HCT116 (cell line): ENCODE measurements around the gene DIPK1B. TPM values are rescaled to one million over a fixed set of nuclear protein-coding genes. Genes with fewer than 3 reads are reported as not detected.
A peak's percentile ranks its signal among the peaks of the same experiment; 100 is the strongest.

Source experiments
- ATAC-seq: fragments of 200-7000 bp; cut with Tn5 transposase; 2 replicates; pipeline ENCODE4 v1.9.1; 2020; ENCODE audit warnings: mild to moderate bottlenecking, moderate library complexity
- BruUV-seq: library from RNA; stranded (reverse); fragments of 400-500 nt; replicated peaks from 2 replicates; lab custom pipeline; 2021; lab: Mats Ljungman, UMichigan
- CTCF ChIA-PET: fragments of 300-600 bp; sonication (Branson Sonifier 250); formaldehyde crosslinking; loops from one replicate; lab custom pipeline; 2021; ENCODE audit warnings: antibody characterized with exemption; lab: Charles Lee
- POLR2A ChIA-PET: fragments of 300-600, 350-600 bp; sonication (Branson Sonifier 250); formaldehyde crosslinking; loops from one replicate; lab custom pipeline; 2021; ENCODE audit warnings: antibody characterized with exemption; lab: Charles Lee
- RAD21 ChIA-PET, 2 experiments: fragments of 300-600 bp; sonication (Branson Sonifier 250); formaldehyde crosslinking; loops; one replicate each; lab custom pipeline; 2023; ENCODE audit warnings: low total read pairs in 2 of 2; ENCODE audit not compliant: uncharacterized antibody in 2 of 2, unreplicated experiment in 2 of 2, low non-redundant PET in 1 of 2; lab: Charles Lee
- DNase-seq: peaks from one replicate; pipeline ENCODE4 v3.0.0-alpha.2; 2010; ENCODE audit warnings: low read depth, low spot score
- H2AFZ ChIP-seq: fragments of 200-600 bp; shearing (Covaris generic), sonication (generic); 2 replicates; pipeline ENCODE4 v1.6.1; 2017; ENCODE audit warnings: low read depth, mixed run types, mixed read lengths, antibody characterized with exemption, low read length; ENCODE audit not compliant: poor library complexity, severe bottlenecking
- H3K27ac ChIP-seq: 2 replicates; pipeline ENCODE4 v1.5.1; 2012; ENCODE audit warnings: low read depth, low read length
- H3K27me3 ChIP-seq: fragments of 200-600 bp; sonication (generic); 2 replicates; pipeline ENCODE4 v1.6.1; 2016; ENCODE audit warnings: mixed run types, low read length, mixed read lengths; ENCODE audit not compliant: insufficient read depth
- H3K36me3 ChIP-seq, 2 experiments: fragments of 200-500 bp in 1 of 2; fragments of 200-600 bp in 1 of 2; sonication (Bioruptor generic) in 1 of 2; sonication (generic) in 1 of 2; 2 replicates each; pipeline versions ENCODE4 v1.5.1 to v1.6.1; 2014 to 2016; ENCODE audit warnings: low read length in 2 of 2, inconsistent platforms in 1 of 2, mixed read lengths in 1 of 2, mixed run types in 1 of 2; ENCODE audit not compliant: insufficient read depth in 2 of 2, control insufficient read depth in 1 of 2
- H3K4me1 ChIP-seq, 2 experiments: fragments of 200-600 bp in 1 of 2; sonication (generic) in 1 of 2; 2 replicates each; pipeline versions ENCODE4 v1.5.1 to v1.6.1; 2012 to 2017; ENCODE audit warnings: low read length in 2 of 2, inconsistent platforms in 1 of 2, mild to moderate bottlenecking in 1 of 2, mixed read lengths in 1 of 2, mixed run types in 1 of 2, moderate library complexity in 1 of 2; ENCODE audit not compliant: insufficient read depth in 2 of 2, control insufficient read depth in 1 of 2
- H3K4me2 ChIP-seq: fragments of 200-600 bp; sonication (generic); 2 replicates; pipeline ENCODE4 v1.6.1; 2017; ENCODE audit warnings: mixed run types, low read length, mixed read lengths
- H3K4me3 ChIP-seq, 2 experiments: fragments of 200-600 bp in 1 of 2; sonication (generic) in 1 of 2; replicated peaks in 1 of 2; 2 replicates each; pipeline ENCODE4 v1.5.1; 2011 to 2016; ENCODE audit warnings: low read length in 2 of 2, control low read depth in 1 of 2, low read depth in 1 of 2, mild to moderate bottlenecking in 1 of 2, mixed read lengths in 1 of 2, mixed run types in 1 of 2
- H3K79me2 ChIP-seq: fragments of 200-600 bp; sonication (generic); 2 replicates; pipeline ENCODE4 v1.6.1; 2017; ENCODE audit warnings: mild to moderate bottlenecking, mixed run types, low read length, moderate library complexity, mixed read lengths; ENCODE audit not compliant: insufficient read depth
- H3K9ac ChIP-seq: fragments of 200-600 bp; sonication (generic); 2 replicates; pipeline ENCODE4 v1.6.1; 2016; ENCODE audit warnings: low read length, mixed read lengths
- H3K9me2 ChIP-seq: fragments of 200-600 bp; sonication (generic), shearing (Covaris generic); 2 replicates; pipeline ENCODE4 v1.6.1; 2017; ENCODE audit warnings: mixed run types, mild to moderate bottlenecking, moderate library complexity; ENCODE audit not compliant: insufficient read depth
- H3K9me3 ChIP-seq, 2 experiments: fragments of 200-500 bp in 1 of 2; fragments of 200-600 bp in 1 of 2; sonication (Bioruptor generic) in 1 of 2; sonication (generic) in 1 of 2; 2 replicates each; pipeline ENCODE4 v1.6.1; 2014 to 2017; ENCODE audit warnings: low read length in 2 of 2, mixed read lengths in 2 of 2, inconsistent platforms in 1 of 2, low read depth in 1 of 2, mild to moderate bottlenecking in 1 of 2, mixed run types in 1 of 2, moderate library complexity in 1 of 2; ENCODE audit not compliant: control insufficient read depth in 1 of 2, insufficient read depth in 1 of 2
- H4K20me1 ChIP-seq: fragments of 200-600 bp; sonication (generic), shearing (Covaris generic); 2 replicates; pipeline ENCODE4 v1.6.1; 2017; ENCODE audit warnings: mixed run types, mild to moderate bottlenecking, moderate library complexity; ENCODE audit not compliant: insufficient read depth
- ATF3 ChIP-seq: IDR thresholded peaks from 2 replicates; pipeline ENCODE4 v1.6.1; 2012
- CBX3 ChIP-seq: IDR thresholded peaks from 2 replicates; pipeline ENCODE4 v1.6.1; 2012; ENCODE audit warnings: low read depth
- CEBPB ChIP-seq: IDR thresholded peaks from 2 replicates; pipeline ENCODE4 v1.6.1; 2012; ENCODE audit warnings: low read depth
- EGR1 ChIP-seq: IDR thresholded peaks from 2 replicates; pipeline ENCODE4 v1.6.1; 2012; ENCODE audit warnings: low read depth
- ELF1 ChIP-seq: IDR thresholded peaks from 2 replicates; pipeline ENCODE4 v1.6.1; 2012; ENCODE audit warnings: low read depth, borderline replicate concordance
- FOSL1 ChIP-seq: IDR thresholded peaks from 2 replicates; pipeline ENCODE4 v1.6.1; 2012; ENCODE audit warnings: low read depth
- REST ChIP-seq: IDR thresholded peaks from 2 replicates; pipeline ENCODE4 v1.6.1; 2012; ENCODE audit warnings: low read depth
- SP1 ChIP-seq: IDR thresholded peaks from 2 replicates; pipeline ENCODE4 v1.6.1; 2012; ENCODE audit warnings: low read depth
- SRF ChIP-seq: IDR thresholded peaks from 2 replicates; pipeline ENCODE4 v1.6.1; 2012; ENCODE audit warnings: low read depth
- ZBTB33 ChIP-seq: IDR thresholded peaks from 2 replicates; pipeline ENCODE4 v1.6.1; 2011; ENCODE audit warnings: mild to moderate bottlenecking, low read length, moderate library complexity; ENCODE audit not compliant: insufficient replicate concordance; ENCODE audit errors: extremely low read depth
- ZNF274 ChIP-seq: fragments of 200-500 bp; sonication (Bioruptor generic); IDR thresholded peaks from 2 replicates; pipeline ENCODE4 v1.6.1; 2014; ENCODE audit warnings: mild to moderate bottlenecking, low read depth, low read length, inconsistent platforms
- intact Hi-C: fragments of 100-400 bp; cut with micrococcal nuclease; formaldehyde crosslinking; loops from 2 replicates; pipeline ENCODE4 v1.10.0; 2022
- total RNA-seq: library from RNA; stranded (reverse); gene quantifications from one replicate; pipeline ENCODE4 v1.2.1, GENCODE V29; 2021; ENCODE audit not compliant: unreplicated experiment

The DIPK1B gene
- total RNA-seq, 1 experiment from 2014 or later = 15.6 TPM

GRCh38 chr9:136678624-136679023 is 33.7 kb upstream of the DIPK1B start:
- Histone ChIP-seq H3K4me2 (no peak overlapping the region), H4K20me1 (no peaks in the 10 kb centered on the region), H3K36me3 (peaks cover 0 to 7% of the 10 kb centered on the region in 2 experiments; a peak in 2 of 4 replicates), H3K9ac (no peak overlapping the region), H3K27ac (peak overlapping the region; percentile 14; the same call in 1 of the 2 replicates), H3K9me2 (no peaks in the 10 kb centered on the region), H3K27me3 (no peaks in the 10 kb centered on the region), H3K4me3 (no peak overlapping the region), H2AFZ (no peak overlapping the region), H3K9me3 (no peaks in the 10 kb centered on the region), H3K4me1 (peaks cover 0 to 12% of the 10 kb centered on the region in 2 experiments; a peak in 1 of 4 replicates), H3K79me2 (peaks cover 26% of the 10 kb centered on the region)
- ChIA-PET POLR2A (no interaction called here), CTCF (no interaction called here), RAD21 (no interaction called here)
- ATAC-seq (no peak), DNase-seq (no peak)
- BruUV-seq = no TSS peak
- intact Hi-C loops = no loop called here
- TF ChIP-seq ZNF274 (no peak), ELF1 (no peak), ATF3 (no peak), FOSL1 (no peak)

- ATAC-seq (no peak), DNase-seq (no peak)
- H3K4me1 ChIP-seq = peaks cover 0 to 12% of the 10 kb centered on the region in 2 experiments; a peak in 1 of 4 replicates
- peaks cover 33% of the 10 kb centered on the region for H3K79me2 ChIP-seq
- no peak overlapping the region for H3K27ac ChIP-seq
- ChIA-PET RAD21 (no interaction called here), POLR2A (no interaction called here), CTCF (no interaction called here)
- H3K9me3 ChIP-seq = no peaks in the 10 kb centered on the region
- no peaks in the 10 kb centered on the region for H3K9me2 ChIP-seq
- H2AFZ ChIP-seq = no peak overlapping the region
- intact Hi-C loops = no loop called here
- no peaks in the 10 kb centered on the region for H3K27me3 ChIP-seq
- no peak for TF ChIP-seq CEBPB
- no peak for TF ChIP-seq SRF
- TF ChIP-seq ZBTB33 = no peak
- no peak for TF ChIP-seq ATF3
- no peak for TF ChIP-seq EGR1
- TF ChIP-seq CBX3 = no peak
- no peak for TF ChIP-seq SP1
- TF ChIP-seq REST = no peak
- peaks cover 0 to 1% of the 10 kb centered on the region in 2 experiments; a peak in 1 of 4 replicates for H3K36me3 ChIP-seq
- no TSS peak for BruUV-seq
- no peak overlapping the region for H3K4me2 ChIP-seq
- H3K9ac ChIP-seq = no peak overlapping the region
- H4K20me1 ChIP-seq = no peaks in the 10 kb centered on the region
- H3K4me3 ChIP-seq = no peak overlapping the region
Observed at GRCh38 chr9:136679431-136679941, 32.9 kb upstream of the DIPK1B start.
